Mesodermal cell (in vitro differentiated cells): ENCODE results near the gene MPRIP.
A peak's percentile ranks its signal among the peaks of the same experiment; 100 is the strongest.

ENCODE experiments used
- H3K27ac ChIP-seq: 2 replicates; pipeline ENCODE4 v1.7.0; 2013; ENCODE audit warnings: mild to moderate bottlenecking, low read depth, low read length, moderate library complexity; ENCODE audit not compliant: severe bottlenecking
- H3K36me3 ChIP-seq: 2 replicates; pipeline ENCODE4 v1.7.1; 2013; ENCODE audit warnings: mild to moderate bottlenecking, low read length, moderate library complexity; ENCODE audit not compliant: control insufficient read depth, insufficient read depth
- H3K4me1 ChIP-seq: one replicate; pipeline ENCODE4 v1.7.1; 2013; ENCODE audit warnings: mild to moderate bottlenecking, low read length; ENCODE audit not compliant: insufficient read depth, control insufficient read depth, poor library complexity, severe bottlenecking
- H3K4me3 ChIP-seq: 2 replicates; pipeline ENCODE4 v1.7.0; 2013; ENCODE audit warnings: low read length, control low read depth, mild to moderate bottlenecking; ENCODE audit not compliant: insufficient read depth, poor library complexity, severe bottlenecking; ENCODE audit errors: extremely low read depth
- H3K9me3 ChIP-seq: 2 replicates; pipeline ENCODE4 v1.7.1; 2013; ENCODE audit warnings: mild to moderate bottlenecking, low read length, moderate library complexity; ENCODE audit not compliant: control insufficient read depth
- WGBS, 2 experiments: methylation state at CpG; one replicate each; pipeline ENCODE4 v1.1.5; 2013; ENCODE audit warnings: missing lambda C conversion rate in 2 of 2; ENCODE audit not compliant: insufficient coverage in 2 of 2; 5-methylcytosine and 5-hydroxymethylcytosine counted together

The MPRIP gene

GRCh38 chr17:17172001-17172939 is 130.0 kb downstream of the MPRIP start:
- H3K4me3 ChIP-seq: no peak overlapping the region
- WGBS, 2 experiments: 77% methylated on average over 18 to 25 of the region's 26 CpGs
- no peak overlapping the region for H3K27ac ChIP-seq
- H3K9me3 ChIP-seq: no peaks in the 10 kb centered on the region
- peaks cover 94% of the 10 kb centered on the region for H3K36me3 ChIP-seq
- peaks cover 12% of the 10 kb centered on the region for H3K4me1 ChIP-seq

- no peaks in the 10 kb centered on the region for H3K9me3 ChIP-seq
- H3K4me3 ChIP-seq: no peak overlapping the region
- peaks cover 12% of the 10 kb centered on the region for H3K4me1 ChIP-seq
- H3K27ac ChIP-seq: no peak overlapping the region
- peaks cover 94% of the 10 kb centered on the region for H3K36me3 ChIP-seq
- WGBS, 2 experiments: 97 to 98% methylated on average over 9 of the region's 9 CpGs
These were observed 130.7 kb downstream of the MPRIP start for GRCh38 chr17:17172990-17173389.

GRCh38 chr17:17173921-17174320 is 131.7 kb downstream of the MPRIP start:
- Histone ChIP-seq H3K36me3 (peaks cover 95% of the 10 kb centered on the region), H3K4me1 (peaks cover 12% of the 10 kb centered on the region), H3K9me3 (no peaks in the 10 kb centered on the region)

GRCh38 chr17:17175340-17175739 is 133.1 kb downstream of the MPRIP start:
- WGBS, 2 experiments: 98 to 100% methylated on average over 1 to 7 of the region's 8 CpGs
- Histone ChIP-seq H3K4me1 (peaks cover 13% of the 10 kb centered on the region), H3K9me3 (no peaks in the 10 kb centered on the region), H3K36me3 (peaks cover 97% of the 10 kb centered on the region), H3K4me3 (no peak overlapping the region), H3K27ac (no peak overlapping the region)

More at GRCh38 chr17:17173921-17174320, 131.7 kb downstream of the MPRIP start:
- Histone ChIP-seq H3K4me3 (no peak overlapping the region), H3K27ac (no peak overlapping the region)
- 98 to 100% methylated on average over 10 to 13 of the region's 14 CpGs for WGBS, 2 experiments

GRCh38 chr17:17175917-17176316 is 133.7 kb downstream of the MPRIP start:
- H3K36me3 ChIP-seq: peaks cover 97% of the 10 kb centered on the region

GRCh38 chr17:17176341-17176740 is 134.1 kb downstream of the MPRIP start:
- H3K9me3 ChIP-seq: no peaks in the 10 kb centered on the region
- no peak overlapping the region for H3K4me3 ChIP-seq
- 94 to 98% methylated on average over 10 to 11 of the region's 12 CpGs for WGBS, 2 experiments
- H3K4me1 ChIP-seq: peaks cover 10% of the 10 kb centered on the region
- H3K27ac ChIP-seq: no peak overlapping the region
- peaks cover 97% of the 10 kb centered on the region for H3K36me3 ChIP-seq

More at GRCh38 chr17:17175917-17176316, 133.7 kb downstream of the MPRIP start:
- Histone ChIP-seq H3K4me1 (peaks cover 10% of the 10 kb centered on the region), H3K27ac (no peak overlapping the region), H3K9me3 (no peaks in the 10 kb centered on the region), H3K4me3 (no peak overlapping the region)
- WGBS, 2 experiments: 93 to 98% methylated on average over 10 to 12 of the region's 12 CpGs

- Histone ChIP-seq H3K4me1 (peaks cover 7% of the 10 kb centered on the region), H3K36me3 (peaks cover 98% of the 10 kb centered on the region), H3K27ac (no peak overlapping the region), H3K9me3 (no peaks in the 10 kb centered on the region), H3K4me3 (no peak overlapping the region)
- 96 to 97% methylated on average over 8 to 12 of the region's 12 CpGs for WGBS, 2 experiments
These were observed 134.9 kb downstream of the MPRIP start for GRCh38 chr17:17177176-17177575.

GRCh38 chr17:17179371-17179827 is 137.1 kb downstream of the MPRIP start:
- H3K4me1 ChIP-seq: peaks cover 9% of the 10 kb centered on the region
- no peak overlapping the region for H3K4me3 ChIP-seq
- peak overlapping the region; percentile 29 for H3K27ac ChIP-seq
- no peaks in the 10 kb centered on the region for H3K9me3 ChIP-seq
- H3K36me3 ChIP-seq: peaks cover 84% of the 10 kb centered on the region
- WGBS, 2 experiments: no CpG with 5 or more reads among the region's 2 CpGs

- Histone ChIP-seq H3K36me3 (peaks cover 77% of the 10 kb centered on the region), H3K4me3 (no peak overlapping the region), H3K4me1 (peaks cover 15% of the 10 kb centered on the region), H3K27ac (no peak overlapping the region), H3K9me3 (no peaks in the 10 kb centered on the region)
- 95 to 100% methylated on average over 5 to 8 of the region's 9 CpGs for WGBS, 2 experiments
These were observed 137.9 kb downstream of the MPRIP start for GRCh38 chr17:17180141-17180603.

- Histone ChIP-seq H3K27ac (no peak overlapping the region), H3K36me3 (peaks cover 75% of the 10 kb centered on the region), H3K4me1 (peaks cover 22% of the 10 kb centered on the region), H3K4me3 (no peak overlapping the region), H3K9me3 (no peaks in the 10 kb centered on the region)
- 93 to 100% methylated on average over 5 to 8 of the region's 13 CpGs for whole genome bisulfite sequencing, 2 experiments
These were observed 138.7 kb downstream of the MPRIP start for GRCh38 chr17:17180741-17181525.
